HG02885 (cell line): ENCODE results near the gene B3GALT6.

Experiments used
- ATAC-seq: cut with Tn5 transposase; IDR thresholded peaks from one replicate; pipeline ENCODE4 v1.9.1; 2021; ENCODE audit warnings: mild to moderate bottlenecking; ENCODE audit not compliant: unreplicated experiment, poor library complexity

The B3GALT6 gene

DNA sequence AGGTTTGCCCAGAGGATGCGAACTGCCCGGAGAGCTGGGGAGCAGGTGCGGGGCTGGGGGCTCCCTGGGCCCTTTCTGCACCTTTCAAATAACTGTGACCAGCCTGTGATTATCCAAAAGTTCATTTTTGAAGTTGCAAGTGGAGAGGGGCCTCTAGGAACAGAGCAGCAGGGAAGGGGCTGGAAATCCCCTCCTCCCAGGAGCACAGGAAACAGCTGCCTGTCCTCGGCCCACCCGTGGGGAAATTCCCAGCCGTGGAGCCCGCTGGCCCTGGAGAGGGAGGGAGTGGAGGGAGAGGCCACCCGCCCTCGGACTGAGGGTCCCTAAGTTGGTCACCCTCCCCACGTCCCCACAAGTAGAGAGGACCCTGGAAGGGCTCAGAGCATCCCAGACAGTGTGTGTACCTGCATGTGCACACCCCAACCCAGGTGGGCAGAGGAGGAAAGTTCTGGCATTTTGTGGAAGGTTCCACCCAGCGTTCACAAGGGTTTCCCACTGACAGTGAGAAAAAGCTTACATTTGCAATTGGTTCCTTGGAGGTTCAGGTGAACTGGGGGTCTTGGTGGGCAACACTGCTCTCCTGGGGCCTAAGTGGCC, 16.9 kb upstream of the B3GALT6 start:
- ATAC-seq, result no peak

DNA sequence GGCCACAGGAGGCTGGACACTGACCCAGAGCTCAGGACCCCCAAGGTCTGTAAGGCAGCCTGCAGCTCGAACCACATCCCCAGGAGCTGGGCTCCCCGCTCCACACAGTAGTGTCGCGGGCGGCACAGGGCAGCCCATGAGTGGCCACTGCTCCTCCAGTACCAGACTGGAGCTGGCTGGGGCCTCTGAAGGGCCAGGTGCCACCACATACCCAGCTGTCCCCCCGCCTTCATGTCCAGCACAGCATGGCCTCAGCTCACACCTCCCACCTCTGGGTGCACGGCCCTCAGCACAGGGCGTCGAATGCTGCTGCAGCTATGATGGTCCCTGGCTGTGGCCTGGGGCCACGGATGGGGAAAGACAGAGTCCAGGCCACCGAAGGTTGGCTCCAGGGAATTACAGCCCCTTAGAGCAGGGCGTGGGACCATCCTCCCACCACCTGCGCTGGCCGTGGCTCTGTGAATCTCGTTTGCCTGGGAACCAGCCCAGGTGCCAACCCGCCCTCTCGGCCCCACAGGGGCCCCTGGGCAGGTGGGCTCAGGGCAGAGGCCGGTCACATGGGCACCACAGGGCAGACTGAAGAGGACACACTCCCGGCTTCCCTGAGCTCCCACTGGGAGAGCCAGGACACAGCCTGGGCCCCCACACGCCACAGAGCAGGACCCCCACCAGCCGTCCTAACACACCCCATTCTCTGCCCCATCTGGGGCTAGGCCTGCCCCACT, 16.0 kb upstream of the B3GALT6 start:
- no peak for ATAC-seq

DNA sequence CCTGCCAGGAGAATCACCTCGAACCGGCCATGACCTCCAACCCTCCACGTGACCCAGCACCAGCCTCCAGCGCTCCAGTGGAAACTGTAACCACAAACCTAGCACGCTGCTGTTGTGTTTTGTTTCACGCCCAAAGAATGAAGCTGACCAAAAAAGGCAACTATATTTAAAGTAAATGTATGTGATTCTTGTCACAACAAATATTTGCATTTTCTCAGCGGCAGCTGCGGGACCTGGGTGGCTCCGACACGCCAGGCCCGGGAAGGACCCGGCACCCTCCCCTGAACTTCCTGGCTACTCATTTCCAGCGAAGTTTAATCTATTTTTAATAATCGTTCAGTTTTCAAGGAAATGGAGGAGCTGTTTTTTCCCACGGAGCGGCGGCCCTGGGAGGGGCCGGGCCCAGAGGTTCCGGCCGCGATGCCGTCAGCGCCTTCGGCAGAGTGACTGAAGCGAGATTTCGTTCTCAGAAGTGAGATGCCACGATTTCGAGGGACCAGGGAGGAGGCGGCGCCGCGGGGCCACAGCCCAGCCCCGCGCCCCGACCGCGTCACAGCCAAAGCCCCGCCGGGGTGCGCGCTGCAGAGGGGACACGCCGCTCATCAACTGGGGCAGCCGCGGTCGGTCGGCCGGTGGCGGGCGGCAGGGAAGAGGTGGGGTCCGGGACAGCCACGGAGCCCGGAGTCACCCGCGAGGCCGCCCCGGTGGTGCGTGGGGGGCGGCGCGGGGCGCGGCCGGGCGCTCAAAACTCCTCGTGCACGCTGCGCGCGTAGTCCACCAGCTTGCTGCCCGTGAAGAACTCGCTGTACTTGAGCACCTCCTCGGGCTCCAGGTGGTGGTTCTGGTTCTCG, 15.0 kb upstream of the B3GALT6 start:
- ATAC-seq, result no peak

DNA sequence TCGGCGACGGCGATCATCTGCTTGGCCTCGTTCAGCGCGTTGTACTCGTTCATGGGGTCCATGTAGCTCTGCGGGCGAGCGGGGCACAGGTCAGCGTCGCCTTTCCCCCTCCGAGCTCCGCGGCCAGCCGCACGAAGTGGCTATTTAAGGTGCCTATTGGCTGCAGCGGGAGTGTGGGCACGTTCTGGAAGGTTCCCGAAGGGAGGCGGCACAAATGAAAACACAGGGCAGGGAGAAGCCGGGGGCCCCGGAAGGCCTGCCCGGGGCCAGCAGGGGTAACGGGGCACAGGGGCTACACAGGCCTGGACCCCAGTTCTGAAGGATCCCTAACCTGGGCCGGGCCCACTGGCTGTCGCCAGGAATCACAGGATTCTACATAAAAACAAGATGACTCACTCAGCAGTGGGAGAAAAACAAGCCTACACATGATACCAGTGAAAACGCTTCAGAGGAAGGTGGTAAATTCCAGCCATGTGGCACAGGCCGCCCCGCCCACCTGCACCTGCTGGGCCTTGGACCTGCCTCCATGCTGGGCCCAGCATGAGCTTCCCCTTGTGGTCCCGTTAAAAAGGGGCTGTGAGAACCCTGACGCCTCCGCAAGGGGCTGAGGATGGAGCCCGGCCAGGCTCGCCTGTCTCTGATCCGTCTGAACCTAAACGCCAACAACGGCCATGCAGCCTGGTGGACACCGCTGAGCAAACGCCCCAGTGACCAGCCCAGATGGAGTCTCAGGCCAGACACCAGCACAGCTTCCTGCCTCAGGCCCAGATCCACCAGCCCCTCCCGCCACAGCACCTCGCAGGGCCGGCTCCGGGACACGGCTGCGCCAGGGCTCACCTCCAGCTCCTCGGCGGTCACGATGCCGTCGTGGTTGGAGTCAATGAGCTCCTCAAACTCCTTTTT, 14.2 kb upstream of the B3GALT6 start:
- ATAC-seq, result no peak

DNA sequence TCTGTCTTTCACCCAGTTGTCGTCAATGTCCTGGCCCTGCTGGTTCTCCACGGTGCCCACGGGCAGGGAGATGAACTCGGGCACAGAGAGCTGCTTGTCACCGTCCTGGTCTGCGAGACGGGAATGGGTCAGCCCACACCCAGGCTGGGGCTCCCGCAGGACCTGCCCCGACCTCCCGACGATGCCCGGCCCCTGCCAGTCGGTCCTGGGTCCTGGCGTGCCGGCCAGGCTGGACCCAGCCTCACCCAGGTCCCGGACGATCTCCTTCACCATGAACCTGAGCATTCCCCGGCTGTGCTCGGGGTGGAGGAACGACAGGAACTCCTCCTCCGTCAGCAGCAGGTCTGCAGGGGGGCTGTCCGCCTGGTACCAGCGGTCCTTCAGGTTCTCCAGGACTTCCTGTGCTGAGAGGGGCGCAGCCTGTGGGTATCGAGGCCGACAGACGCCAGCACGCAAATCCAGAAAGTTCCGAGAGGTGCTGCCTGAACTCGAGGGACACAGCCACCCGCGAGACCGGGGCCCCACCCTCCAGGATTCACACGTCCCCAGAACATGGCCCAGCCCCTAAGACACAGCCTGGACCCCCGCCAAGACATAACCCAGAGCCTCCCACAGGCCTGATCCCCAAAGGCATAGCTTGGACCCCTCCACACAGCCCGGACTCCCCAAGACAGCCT, 13.4 kb upstream of the B3GALT6 start:
- ATAC-seq, result no peak

DNA sequence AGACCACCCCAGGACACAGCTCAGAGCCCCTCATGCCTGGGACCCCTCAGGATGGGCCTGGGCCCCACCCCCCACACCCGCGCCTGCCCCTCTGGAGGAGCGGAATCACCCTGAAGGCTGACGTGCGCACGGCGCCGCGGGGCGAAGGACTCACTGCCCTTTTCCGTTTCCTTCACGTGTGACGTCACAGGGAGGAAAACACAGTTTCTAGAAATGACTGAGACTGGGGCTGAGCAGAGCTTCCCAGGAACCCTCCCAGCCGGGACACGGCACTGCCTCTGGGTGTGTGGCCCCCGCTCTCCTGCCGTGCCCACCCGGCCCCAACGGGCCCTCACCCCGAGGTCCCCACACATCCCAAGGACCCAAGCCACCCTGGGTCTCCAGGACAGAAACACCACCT, 12.7 kb upstream of the B3GALT6 start:
- ATAC-seq, result no peak

DNA sequence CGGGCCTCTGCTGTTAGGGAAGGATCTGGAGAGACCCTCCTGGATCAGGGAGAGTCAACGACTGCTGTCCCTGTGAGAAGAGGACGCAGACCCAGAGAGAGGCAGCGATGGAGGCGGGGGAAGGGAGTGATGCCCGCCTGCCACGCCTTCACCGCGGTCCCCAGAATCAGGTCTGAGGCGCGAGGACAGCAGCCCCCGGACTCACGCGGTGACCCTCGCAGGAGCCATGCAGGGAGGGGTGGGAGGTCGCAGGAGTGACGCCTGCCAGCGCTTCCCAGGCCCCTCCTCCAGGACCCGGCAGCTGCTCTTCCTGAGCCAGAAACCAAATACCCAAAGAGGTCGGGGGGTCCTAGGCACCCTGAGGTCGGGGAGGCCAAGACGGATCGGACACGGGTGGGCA, 11.8 kb upstream of the B3GALT6 start:
- ATAC-seq, result no peak

DNA sequence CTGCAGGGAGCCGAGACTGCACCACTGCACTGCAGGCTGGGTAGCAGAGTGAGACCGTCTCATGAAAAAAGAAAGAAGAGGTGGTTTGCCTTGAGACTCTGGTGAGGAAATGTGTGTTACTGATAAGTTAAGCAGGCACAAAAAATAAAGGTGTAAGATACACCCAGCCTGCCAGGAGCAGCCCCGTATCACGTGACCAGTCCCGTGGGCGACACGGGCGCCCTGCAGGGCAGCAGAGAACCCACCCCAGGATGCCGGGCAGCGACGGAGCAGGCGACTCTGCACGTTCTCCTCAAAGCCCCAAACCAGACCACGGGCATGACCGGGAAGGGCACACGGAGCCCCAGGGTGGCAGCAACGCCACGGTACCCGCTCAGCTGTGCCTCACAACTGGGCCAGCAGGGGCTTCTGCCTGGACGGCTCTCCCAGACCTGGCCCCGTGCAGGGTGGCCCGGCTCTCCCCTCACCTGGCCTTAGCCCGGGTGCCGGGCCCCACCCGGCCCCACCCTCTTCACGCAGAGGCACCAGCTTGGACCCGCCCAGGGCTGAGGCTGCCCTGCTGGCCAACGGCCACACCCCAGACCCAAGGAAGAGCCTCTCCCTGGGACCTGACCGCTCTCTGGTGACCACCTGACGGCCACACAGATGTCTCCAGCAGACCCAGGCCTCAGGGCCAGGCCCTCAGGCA, 10.0 kb upstream of the B3GALT6 start:
- ATAC-seq, result no peak

DNA sequence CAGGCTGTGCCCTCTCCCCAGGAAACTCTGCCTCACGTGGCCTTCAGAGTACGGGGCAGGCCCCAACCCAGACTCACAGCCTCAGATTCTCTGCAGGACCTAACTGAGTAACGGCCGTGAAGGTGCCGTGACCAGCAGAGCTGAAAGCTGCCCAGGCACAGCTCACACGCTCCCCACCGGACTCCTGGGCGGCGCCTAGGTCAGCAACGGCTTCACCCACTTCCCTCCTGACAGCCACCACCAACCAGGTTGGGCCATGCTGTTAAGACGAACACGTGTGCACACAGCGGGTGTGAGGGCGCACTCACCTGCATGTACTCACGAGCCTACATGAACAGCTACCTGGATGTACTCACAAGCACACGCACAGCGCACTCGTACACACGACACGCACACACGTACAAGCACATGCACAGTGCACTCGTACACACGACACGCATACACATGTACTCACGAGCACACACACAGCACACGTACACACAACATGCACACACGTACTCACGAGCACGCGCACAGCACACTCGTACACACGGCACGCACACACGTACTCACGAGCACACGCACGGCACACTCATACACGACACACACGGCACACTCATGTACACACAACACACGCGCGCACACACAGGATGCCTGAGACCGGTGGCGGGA, 9.3 kb upstream of the B3GALT6 start:
- no peak for ATAC-seq

DNA sequence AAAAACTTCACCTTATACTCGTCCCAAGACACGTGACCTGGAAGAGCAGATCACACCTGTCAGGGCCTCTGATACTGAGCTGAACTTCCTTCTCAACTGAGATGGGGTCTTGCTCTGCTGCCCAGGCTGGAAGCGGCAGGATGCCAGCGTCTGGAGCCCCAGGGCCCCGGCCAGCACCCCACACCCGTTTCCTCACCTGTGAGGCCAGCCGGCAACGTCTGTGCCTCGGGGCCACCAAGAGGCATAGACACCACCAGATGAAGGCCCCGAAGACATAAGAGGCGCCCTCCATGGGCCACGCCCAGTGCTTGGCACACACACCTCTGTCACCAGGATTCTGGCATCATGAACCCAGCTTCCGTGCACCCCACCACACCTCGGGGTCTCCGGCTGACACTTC, 8.7 kb upstream of the B3GALT6 start:
- no peak for ATAC-seq

DNA sequence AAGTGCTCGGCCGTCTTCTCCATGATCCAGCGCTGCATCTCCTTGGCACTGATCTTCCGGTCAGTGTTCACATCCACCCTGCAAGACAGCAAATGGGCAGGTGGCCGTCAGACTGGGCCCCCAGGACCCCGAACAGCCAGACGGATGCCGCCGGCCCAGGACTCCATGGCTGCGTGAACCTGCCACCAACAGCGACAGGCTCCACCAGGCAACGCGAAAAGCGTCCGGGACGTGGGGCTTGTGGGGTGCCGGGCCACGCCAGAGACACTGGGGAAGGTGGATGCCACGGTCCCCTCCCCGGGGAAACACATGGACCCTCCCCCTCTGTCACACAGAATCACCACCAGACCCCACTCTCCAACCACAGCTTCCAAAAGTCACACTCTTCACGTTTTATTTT, 8.1 kb upstream of the B3GALT6 start:
- ATAC-seq, result no peak

DNA sequence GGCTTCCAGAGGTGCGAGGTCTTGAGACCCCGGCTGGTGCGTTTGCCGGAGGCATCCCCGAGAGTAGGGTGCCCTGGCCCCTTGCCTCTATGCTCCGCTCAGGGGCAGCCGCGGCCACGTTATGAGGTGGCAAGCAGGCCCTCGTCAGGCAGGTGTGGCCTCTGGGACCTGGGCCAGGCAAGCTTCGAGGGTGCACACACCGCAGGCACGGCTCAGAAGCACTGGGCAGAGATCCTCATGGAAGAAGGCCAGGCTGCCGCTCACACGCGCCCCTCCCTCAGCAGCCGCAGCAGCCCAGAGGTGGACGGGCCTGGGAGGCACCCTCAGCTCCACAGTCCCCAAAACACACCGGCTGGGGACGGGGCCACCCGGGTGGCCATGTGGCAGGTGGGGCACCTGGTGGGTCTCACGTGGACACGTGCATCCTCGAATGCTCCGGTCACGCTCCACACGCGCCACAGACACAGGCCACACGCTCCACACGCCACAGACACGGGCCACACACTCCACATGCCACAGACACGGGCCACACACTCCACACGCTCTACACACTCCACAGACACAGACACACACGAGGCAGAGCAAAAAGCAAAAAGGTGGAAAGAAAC, 6.7 kb upstream of the B3GALT6 start:
- ATAC-seq, result no peak

DNA sequence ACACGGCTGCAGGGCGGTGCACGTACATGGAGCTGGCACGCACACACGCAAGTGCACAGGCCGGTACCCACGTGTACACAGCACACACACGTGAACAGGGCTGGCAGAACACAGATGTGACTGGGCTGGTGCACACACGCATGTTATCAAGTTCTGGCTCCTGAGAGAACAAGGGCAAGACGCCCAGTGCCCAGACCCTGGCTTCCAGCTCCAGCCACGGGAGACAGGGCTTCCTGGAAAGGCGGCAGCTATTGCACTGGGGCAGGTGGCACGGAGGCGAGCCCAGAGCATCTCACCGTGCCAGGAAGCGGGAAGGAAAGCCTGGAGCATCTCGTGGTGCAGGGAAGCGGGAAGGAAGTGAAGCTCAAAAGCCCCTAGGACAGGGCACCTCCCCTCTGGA, 6.1 kb upstream of the B3GALT6 start:
- ATAC-seq, result no peak

DNA sequence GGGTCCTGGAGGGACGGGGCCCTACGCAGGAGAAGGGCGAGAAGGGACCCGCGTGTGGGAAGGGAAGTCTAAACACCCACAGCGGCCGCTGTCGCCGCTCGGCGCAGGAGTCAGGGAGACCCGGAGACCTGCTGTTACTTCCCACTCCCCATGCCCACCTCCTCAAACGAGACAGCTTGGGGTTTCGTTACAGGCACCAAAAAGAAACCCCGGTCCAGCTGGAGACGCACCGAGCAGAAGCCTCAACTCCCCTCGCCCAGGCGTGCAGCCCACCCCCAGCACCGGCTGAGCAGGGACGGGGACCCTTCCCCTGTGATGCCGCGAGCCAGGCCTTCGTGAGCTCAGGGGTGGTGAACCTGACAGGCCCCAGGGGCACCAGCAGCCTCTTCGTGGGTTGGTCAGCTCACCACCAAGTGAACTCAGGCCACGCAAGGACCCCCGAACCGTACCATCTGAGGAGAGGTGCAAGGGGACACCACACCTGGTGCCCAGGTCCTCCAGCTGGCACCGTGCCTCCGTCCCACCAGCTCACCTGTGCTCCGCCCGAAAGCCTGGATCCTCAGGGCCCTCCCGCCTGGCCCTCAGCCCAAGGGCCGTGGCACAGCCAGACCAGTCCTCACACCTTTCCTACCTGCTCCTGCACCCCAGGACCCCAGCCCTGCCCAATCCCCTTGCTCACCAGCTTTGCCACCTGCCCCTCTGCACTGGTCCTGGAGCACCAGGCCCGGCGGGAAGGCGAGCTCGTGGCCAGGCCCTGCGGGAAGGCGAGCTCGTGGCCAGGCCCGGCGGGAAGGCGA, 5.3 kb upstream of the B3GALT6 start:
- ATAC-seq, result no peak

DNA sequence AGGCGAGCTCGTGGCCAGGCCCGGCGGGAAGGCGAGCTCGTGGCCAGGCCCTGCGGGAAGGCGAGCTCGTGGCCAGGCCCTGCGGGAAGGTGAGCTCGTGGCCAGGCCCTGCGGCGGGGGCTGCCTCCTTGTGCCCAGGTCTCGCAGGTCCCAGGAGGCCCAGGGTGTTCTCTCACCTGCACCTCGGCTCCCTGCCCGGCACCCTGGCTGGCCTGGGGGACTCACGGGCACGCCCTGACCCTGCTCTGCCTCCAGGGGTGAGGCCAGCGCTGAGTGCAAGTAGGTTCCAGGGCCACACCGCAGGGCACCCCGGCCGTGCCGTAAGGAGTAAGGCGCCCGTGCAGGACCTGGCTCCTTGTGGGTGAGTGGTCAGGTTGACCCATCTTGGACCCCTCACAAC, 4.7 kb upstream of the B3GALT6 start:
- ATAC-seq, result no peak

DNA sequence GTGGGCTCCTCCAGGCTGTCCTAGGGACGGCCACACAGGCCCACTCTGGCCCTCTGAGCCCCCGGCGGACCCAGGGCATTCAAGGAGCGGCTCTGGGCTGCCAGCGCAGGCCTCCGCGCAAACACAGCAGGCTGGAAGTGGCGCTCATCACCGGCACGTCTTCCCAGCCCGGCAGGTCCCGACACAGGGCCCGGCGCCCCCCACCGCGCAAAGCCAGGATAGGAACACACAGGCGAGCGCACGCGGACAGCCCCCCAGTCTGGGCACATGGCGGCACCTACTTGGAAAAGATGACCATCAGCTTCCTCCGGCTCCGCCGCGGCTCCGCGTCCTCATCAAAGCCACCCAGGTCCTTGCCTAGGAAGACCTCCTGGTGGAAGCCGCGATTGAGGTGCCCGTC, 3.9 kb upstream of the B3GALT6 start:
- ATAC-seq, result no peak

DNA sequence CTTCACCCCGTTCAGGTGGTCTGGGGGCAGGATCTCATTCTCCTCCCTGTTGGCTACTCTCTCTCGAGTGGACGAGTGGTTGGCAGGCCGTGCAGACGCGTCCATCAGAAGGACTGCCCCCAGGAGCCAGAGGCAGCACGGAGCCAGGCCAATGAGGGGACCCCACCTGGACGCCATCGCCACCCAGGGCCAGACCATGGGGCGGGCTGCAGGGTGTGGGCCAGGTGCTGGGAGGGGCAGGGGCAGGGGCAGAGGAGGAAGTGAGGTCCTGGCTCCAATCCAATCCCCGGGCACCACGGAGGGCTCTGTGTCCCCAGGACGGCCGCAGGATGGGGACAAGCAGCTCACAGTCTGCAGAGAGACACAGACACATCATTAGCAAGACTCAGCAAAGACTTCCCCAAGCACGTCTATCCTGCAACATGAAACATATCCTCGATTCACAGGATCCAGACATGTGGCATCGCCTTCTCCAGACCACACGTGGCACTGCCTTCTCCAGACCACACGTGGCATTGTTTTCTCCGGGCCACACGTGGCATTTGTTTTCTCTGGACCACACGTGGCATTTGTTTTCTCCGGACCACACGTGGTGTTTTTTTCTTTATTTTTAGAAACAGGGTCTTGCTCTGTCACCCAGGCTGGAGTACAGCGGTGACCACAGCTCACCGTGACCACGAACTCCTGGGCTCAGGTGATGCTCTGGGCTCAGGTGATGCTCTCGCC, 3.3 kb upstream of the B3GALT6 start:
- no peak for ATAC-seq
